Epithelial cell of proximal tubule (primary cell): Measurements from ENCODE around the gene LRRC8B. TPM values are rescaled to one million over a fixed set of nuclear protein-coding genes. Genes with fewer than 3 reads are reported as not detected.

Source experiments
- DNase-seq: peaks from one replicate; pipeline ENCODE4 v3.0.0-alpha.2; 2011; ENCODE audit warnings: low read depth
- H3K4me3 ChIP-seq: 2 replicates; pipeline ENCODE4 v1.5.1; 2011; ENCODE audit warnings: low read depth, mild to moderate bottlenecking, low read length
- total RNA-seq: library from RNA; depleted of rRNA; stranded (reverse); fragments of >200 nt; gene quantifications from 2 replicates; pipeline ENCODE4 v1.2.3, GENCODE V29; 2015
- TF ChIP-seq, protein P1 (sequence below): conservative IDR thresholded peaks from 2 replicates; pipeline ENCODE4 v1.5.1; 2012; ENCODE audit warnings: low read depth, mild to moderate bottlenecking, low read length

LRRC8B gene
- total RNA-seq: 5.0 and 12.2 TPM in 2 replicates

DNA sequence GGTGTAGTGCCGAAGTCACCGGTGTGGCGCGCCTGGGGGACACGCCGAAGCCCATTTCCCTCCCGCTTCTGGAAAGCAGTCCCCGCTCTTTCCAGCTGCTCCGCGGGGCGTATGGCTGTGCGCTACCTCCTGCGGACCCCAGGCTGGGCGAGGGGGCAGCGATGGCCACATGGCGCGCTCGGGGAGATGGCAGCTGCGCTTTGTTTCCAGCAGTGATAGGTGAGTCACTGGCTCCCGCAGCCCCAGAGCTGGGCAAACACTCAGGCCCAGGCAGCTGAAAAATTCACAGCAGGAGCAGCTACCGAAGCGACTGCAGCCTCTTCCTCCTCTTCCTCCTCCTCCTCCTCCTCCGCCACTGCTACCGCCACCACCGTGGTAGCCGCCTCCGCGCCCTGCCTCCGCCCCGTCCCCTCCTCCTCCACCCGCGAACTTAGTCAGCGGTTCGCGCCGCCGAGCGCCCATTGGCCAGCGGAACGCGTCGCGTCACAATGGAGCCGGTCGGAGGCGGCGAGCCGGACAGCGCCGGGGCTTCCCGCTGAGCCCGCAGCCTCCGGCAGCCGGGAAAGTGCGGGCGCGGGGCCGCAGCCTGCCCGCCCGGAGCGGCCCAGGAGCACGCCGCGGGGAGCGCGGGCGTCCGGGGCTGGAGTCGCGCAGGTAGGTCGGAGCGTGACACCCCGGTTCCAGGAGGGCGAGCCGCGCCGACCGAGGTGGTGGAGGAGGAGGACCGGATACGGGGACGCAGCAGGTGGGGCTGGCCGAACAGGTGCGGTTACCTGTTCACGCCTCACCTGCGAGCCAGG lies at the start of gene LRRC8B:
LRRC8B (plus strand) TSS at position 461 of the 800 bp plus-strand sequence. CDS start 57,822 bp downstream, outside the sequence.
- TF ChIP-seq, protein P1, sequence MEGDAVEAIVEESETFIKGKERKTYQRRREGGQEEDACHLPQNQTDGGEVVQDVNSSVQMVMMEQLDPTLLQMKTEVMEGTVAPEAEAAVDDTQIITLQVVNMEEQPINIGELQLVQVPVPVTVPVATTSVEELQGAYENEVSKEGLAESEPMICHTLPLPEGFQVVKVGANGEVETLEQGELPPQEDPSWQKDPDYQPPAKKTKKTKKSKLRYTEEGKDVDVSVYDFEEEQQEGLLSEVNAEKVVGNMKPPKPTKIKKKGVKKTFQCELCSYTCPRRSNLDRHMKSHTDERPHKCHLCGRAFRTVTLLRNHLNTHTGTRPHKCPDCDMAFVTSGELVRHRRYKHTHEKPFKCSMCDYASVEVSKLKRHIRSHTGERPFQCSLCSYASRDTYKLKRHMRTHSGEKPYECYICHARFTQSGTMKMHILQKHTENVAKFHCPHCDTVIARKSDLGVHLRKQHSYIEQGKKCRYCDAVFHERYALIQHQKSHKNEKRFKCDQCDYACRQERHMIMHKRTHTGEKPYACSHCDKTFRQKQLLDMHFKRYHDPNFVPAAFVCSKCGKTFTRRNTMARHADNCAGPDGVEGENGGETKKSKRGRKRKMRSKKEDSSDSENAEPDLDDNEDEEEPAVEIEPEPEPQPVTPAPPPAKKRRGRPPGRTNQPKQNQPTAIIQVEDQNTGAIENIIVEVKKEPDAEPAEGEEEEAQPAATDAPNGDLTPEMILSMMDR: no peak
- H3K4me3 ChIP-seq: peak within 1 kb of the TSS; percentile 96
- DNase-seq: no peak

DNA sequence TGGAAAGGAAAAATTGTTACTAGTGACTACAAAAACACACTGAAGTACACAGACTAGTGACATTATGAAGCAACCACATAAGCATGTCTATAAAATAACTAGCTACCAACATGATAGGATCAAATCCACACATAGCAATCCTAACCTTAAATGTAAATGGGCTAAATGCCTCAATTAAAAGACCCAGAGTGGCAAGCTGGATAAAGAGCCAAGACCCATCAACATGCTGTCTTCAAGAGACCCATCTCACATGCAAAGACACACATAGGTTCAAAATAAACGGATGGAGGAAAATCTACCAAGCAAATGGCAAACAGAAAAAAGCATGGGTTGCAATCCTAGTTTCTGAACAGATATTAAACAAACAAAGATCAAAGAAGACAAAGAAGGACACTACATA lies 49.4 kb upstream of the LRRC8B start:
- H3K4me3 ChIP-seq: no peak overlapping the region
- TF ChIP-seq, protein P1: no peak
- no peak for DNase-seq

DNA sequence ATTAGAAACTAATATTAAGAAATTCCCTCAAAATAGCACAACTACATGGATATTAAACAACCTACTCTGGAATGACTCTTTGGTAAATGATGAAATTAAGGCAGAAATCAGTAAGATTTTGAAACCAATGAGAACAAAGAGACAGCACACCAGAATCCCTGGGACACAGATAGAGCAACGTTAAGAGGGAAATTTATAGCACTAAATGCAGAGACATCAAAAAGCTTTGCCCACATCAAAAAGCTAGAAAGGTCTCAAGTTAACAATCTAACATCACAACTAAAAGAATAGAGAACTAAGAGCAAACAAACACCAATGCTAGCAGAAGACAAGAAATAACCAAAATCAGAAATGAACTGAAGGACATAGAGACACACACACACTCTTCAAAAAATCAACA lies 48.6 kb upstream of the LRRC8B start:
- TF ChIP-seq, protein P1: no peak
- H3K4me3 ChIP-seq: no peak overlapping the region
- no peak for DNase-seq

DNA sequence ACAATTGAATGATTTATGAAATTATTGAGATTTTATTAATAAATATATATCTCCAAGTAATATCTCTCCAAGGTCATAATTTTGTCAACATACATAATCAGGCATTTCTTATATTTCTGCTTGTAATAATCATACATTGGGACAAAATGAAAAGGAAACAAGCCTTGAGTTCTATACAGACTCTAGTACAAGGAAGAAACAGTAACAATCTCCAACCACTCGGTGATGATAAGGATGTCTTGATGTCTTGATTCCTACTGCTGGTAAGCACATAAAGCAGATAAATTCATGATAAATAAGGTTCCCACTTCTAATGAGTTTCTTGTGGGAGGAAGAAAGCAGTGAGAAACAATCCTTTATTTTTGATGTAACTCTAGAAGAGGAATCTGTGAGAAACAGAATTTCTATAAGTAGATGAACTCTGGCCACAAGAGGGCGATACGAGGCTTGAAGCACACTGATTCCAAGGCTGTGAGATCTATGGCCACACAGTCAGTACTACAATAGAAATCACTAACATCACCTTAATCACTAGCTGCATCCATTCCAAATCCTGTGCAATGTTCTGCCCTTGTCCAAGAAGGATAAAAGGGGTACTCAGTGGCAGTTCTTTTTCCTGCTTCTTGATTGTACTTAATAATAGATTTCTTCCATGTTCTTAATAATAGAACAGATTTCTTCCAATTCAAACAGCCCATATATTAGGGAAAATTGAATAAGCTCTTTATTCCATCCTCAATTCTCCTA lies 41.4 kb upstream of the LRRC8B start:
- DNase-seq: peak; percentile 43
- TF ChIP-seq, protein P1: peak; percentile 88
- no peak overlapping the region for H3K4me3 ChIP-seq

DNA sequence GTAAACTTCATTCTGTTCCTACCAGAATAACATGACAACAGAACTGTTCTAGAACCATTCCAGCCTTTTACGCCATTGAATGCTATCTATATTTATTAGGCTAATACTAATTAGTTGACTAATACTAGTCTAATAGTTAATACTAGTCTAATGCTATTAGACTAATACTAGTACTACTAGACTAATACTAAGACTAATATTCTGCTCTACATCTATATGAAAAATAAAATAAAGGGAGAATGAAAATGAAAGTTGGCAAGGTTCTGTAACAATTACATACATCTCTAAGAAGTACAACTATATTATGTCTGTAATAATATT lies 40.9 kb upstream of the LRRC8B start:
- no peak for DNase-seq
- TF ChIP-seq, protein P1: no peak

DNA sequence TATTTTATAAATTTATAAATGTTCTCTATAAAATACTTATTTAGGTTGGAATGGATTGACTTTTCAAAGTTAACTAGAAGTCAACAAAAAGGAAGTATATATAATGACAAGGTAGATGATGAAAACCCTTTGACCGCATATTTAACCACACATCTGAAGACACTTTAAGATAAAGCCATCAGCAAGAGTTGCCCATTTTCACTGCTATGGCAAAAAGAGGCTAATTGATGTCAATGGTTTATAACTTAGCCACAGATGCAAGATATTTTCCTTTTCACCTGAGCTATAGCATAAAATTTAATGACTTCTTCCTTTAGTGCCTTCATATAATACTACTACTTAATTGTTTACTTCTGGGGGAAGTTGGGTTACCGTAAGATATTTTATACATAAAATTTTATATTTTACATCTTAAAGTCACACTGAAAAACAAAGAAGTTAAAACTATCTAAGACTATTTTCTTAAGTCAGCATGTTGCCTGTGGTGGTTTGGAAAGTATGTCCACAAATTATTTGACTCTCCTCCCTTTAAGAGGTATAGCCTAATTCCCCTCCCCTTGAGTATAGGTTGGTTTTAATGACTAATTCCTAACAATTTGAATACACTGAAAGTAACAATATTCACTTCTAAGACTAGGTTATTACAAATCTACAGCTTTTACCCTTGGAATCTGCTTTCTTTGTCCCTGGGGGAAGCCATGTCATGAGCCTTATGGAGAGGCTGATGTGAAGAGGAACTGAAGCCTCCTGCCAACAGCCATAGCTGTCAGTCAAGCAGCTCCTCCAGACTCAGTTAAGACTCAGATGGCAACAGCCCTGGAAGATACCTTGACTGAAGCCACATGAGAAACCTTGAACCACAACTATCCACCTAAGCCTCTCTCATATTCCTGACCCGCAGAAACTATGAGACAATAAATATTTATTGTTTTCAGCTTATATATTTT lies 40.3 kb upstream of the LRRC8B start:
- no peak overlapping the region for H3K4me3 ChIP-seq
- DNase-seq: no peak
- TF ChIP-seq, protein P1: no peak

More for the DNA sequence above, 40.9 kb upstream of the LRRC8B start:
- H3K4me3 ChIP-seq: no peak overlapping the region
